ENCODE measurements around the gene ERC2.

The ERC2 gene

GRCh38 chr3:55818485-55818884 is 649.8 kb downstream of the ERC2 start:
- no peak for TF ChIP-seq CTCF (IDR thresholded peaks at IDR 0.05)

GRCh38 chr3:55816794-55817576 is 651.3 kb downstream of the ERC2 start:
- TF ChIP-seq CTCF (IDR thresholded peaks at IDR 0.05): no peak

DNA sequence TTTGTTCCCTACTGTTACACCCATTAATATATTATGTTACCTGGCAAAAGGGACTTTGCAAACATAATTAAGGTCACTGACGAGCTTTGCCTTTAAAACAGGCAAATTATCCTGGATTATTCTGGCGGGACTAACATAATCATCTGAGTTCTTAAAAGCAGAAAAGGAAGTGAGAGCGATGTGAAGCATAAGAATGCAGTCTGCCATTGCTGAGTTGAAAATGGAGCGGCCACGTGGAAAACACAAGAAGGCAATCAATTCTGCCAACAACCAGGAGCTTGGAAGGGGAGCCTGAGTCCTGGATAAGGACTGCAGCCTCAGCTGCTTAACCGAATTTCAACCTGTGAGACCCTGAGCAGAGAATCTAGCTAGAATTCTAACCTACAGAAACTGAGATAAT is 653.0 kb downstream of the ERC2 start:
- no peak for TF ChIP-seq CTCF (IDR thresholded peaks at IDR 0.05)

- no peak for TF ChIP-seq CTCF (IDR thresholded peaks at IDR 0.05)
These were observed 654.8 kb downstream of the ERC2 start for GRCh38 chr3:55813268-55814097.

GRCh38 chr3:55812394-55813013 is 655.8 kb downstream of the ERC2 start:
- TF ChIP-seq CTCF (IDR thresholded peaks at IDR 0.05): no peak

DNA sequence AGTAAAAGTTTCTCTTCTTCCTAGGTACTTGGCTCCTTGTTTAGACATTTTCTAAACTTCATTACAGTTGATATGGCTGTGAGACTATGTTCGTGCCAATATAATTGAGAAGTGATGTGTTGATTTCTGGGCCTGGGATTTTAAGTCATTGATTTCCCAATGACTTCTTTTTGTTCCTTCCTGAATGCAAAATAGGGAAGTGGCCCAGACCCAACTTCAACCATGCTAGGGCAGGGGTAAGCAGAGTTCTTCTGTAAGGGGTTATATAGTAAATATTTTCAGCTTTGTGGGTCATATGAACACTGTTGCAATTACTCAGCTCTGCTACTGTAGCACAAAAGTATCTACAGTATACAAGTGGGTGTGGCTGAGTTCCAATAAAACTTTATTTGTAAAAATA is 661.1 kb downstream of the ERC2 start:
- TF ChIP-seq CTCF (IDR thresholded peaks at IDR 0.05): no peak

DNA sequence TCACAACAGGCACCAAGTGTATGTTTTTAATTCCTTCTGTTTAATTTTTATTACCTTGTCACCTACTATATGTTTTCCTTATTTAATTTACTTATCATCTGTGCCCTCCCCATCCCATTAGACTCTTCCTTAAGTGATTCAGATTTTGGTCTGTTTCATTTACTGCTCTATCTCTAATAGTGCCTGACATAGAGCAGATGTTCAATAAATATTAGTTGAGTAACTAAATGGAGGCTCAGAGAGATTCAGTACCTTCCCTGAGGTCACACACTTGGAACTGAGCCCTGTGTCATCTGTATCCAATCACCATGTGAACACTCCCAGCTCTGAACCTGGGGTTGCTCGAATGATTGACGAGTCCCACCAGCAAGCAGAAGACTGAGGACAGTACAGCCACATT is 663.1 kb downstream of the ERC2 start:
- no peak for TF ChIP-seq CTCF (IDR thresholded peaks at IDR 0.05)
